Measurements from ENCODE around the gene CNTNAP5.

- TF ChIP-seq ZNF614 (CRISPR knock-in tag; IDR thresholded peaks at IDR 0.05; ENCODE audit: borderline replicate concordance) (no peak), MXD1 (CRISPR knock-in tag; IDR thresholded peaks at IDR 0.05) (no peak), CHD4 (IDR thresholded peaks at IDR 0.05; ENCODE audit: borderline replicate concordance, low read length) (no peak), ZBTB2 (CRISPR knock-in tag; IDR thresholded peaks at IDR 0.05; ENCODE audit: low read depth) (no peak), CTCF (CRISPR knock-in tag; IDR thresholded peaks at IDR 0.05) (no peak), ZNF549 (CRISPR knock-in tag; IDR thresholded peaks at IDR 0.05) (no peak), RELA (CRISPR knock-in tag; IDR thresholded peaks at IDR 0.05) (no peak), FOXA3 (CRISPR knock-in tag; IDR thresholded peaks at IDR 0.05) (no peak), ARHGAP35 (CRISPR knock-in tag; IDR thresholded peaks at IDR 0.05; ENCODE audit: borderline replicate concordance) (no peak)
- TF ChIP-seq, protein P1, sequence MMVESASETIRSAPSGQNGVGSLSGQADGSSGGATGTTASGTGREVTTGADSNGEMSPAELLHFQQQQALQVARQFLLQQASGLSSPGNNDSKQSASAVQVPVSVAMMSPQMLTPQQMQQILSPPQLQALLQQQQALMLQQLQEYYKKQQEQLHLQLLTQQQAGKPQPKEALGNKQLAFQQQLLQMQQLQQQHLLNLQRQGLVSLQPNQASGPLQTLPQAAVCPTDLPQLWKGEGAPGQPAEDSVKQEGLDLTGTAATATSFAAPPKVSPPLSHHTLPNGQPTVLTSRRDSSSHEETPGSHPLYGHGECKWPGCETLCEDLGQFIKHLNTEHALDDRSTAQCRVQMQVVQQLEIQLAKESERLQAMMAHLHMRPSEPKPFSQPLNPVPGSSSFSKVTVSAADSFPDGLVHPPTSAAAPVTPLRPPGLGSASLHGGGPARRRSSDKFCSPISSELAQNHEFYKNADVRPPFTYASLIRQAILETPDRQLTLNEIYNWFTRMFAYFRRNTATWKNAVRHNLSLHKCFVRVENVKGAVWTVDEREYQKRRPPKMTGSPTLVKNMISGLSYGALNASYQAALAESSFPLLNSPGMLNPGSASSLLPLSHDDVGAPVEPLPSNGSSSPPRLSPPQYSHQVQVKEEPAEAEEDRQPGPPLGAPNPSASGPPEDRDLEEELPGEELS (CRISPR knock-in tag; IDR thresholded peaks at IDR 0.05): no peak
- TF ChIP-seq, protein P2, sequence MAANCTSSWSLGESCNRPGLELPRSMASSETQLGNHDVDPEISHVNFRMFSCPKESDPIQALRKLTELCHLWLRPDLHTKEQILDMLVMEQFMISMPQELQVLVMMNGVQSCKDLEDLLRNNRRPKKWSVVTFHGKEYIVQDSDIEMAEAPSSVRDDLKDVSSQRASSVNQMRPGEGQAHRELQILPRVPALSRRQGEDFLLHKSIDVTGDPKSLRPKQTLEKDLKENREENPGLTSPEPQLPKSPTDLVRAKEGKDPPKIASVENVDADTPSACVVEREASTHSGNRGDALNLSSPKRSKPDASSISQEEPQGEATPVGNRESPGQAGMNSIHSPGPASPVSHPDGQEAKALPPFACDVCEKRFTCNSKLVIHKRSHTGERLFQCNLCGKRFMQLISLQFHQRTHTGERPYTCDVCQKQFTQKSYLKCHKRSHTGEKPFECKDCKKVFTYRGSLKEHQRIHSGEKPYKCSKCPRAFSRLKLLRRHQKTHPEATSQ (CRISPR knock-in tag; IDR thresholded peaks at IDR 0.05; ENCODE audit: borderline replicate concordance): no peak
Observed at GRCh38 chr2:124894199-124894598, 869.1 kb downstream of the CNTNAP5 start.
